CD4-positive, alpha-beta T cell (primary cell): Measurements from ENCODE around the gene DCTN1. TPM values are rescaled to one million over a fixed set of nuclear protein-coding genes. Genes with fewer than 3 reads are reported as not detected.

Source experiments
- ATAC-seq: fragments of 200-7000 bp; cut with Tn5 transposase; one replicate; pipeline ENCODE4 v1.10.0; 2022; ENCODE audit warnings: mild to moderate bottlenecking; ENCODE audit not compliant: poor library complexity
- CTCF ChIA-PET: fragments of 350-600 bp; sonication (Branson Sonifier 250); formaldehyde crosslinking; loops from one replicate; lab custom pipeline; 2021; ENCODE audit warnings: antibody characterized with exemption, inconsistent platforms; lab: Charles Lee
- POLR2A ChIA-PET: fragments of 350-600 bp; sonication (Branson Sonifier 250); formaldehyde crosslinking; loops from one replicate; lab custom pipeline; 2021; ENCODE audit warnings: antibody characterized with exemption, inconsistent platforms; lab: Charles Lee
- DNase-seq, 14 experiments: peaks; one replicate each; pipeline ENCODE4 v3.0.0-alpha.2; 2013 to 2020; ENCODE audit warnings: mixed read lengths in 2 of 14
- H3K27ac ChIP-seq, 2 donors: one replicate each; pipeline versions ENCODE4 v1.5.1 to v1.7.0; 2013; ENCODE audit warnings: low read length in 2 of 2, low read depth in 1 of 2, mild to moderate bottlenecking in 1 of 2
- H3K27me3 ChIP-seq, 2 experiments: 1 replicate in 1 of 2; 2 replicates in 1 of 2; pipeline versions ENCODE4 v1.6.1 to v1.7.0; 2013; ENCODE audit warnings: low read length in 2 of 2, control low read depth in 1 of 2, mild to moderate bottlenecking in 1 of 2, moderate library complexity in 1 of 2; ENCODE audit not compliant: insufficient read depth in 2 of 2, control insufficient read depth in 1 of 2
- H3K36me3 ChIP-seq: one replicate; pipeline ENCODE4 v1.6.1; 2013; ENCODE audit warnings: low read length, control low read depth; ENCODE audit not compliant: insufficient read depth
- H3K4me1 ChIP-seq: one replicate; pipeline ENCODE4 v1.6.1; 2013; ENCODE audit warnings: low read length, control low read depth; ENCODE audit not compliant: insufficient read depth
- H3K4me3 ChIP-seq: one replicate; pipeline ENCODE4 v1.5.1; 2013; ENCODE audit warnings: mild to moderate bottlenecking, low read length, moderate library complexity
- H3K9me3 ChIP-seq, 2 experiments: 1 replicate in 1 of 2; 2 replicates in 1 of 2; pipeline versions ENCODE4 v1.6.1 to v1.7.0; 2013; ENCODE audit warnings: low read length in 2 of 2, mild to moderate bottlenecking in 2 of 2, control low read depth in 1 of 2, moderate library complexity in 1 of 2; ENCODE audit not compliant: control insufficient read depth in 1 of 2, insufficient read depth in 1 of 2
- H3K27ac Mint-ChIP-seq: one replicate; pipeline ENCODE4 v1.8.0; 2020; ENCODE audit warnings: mixed read lengths
- H3K27me3 Mint-ChIP-seq: one replicate; pipeline ENCODE4 v1.8.0; 2021; ENCODE audit warnings: mixed read lengths
- H3K36me3 Mint-ChIP-seq: one replicate; pipeline ENCODE4 v1.8.0; 2021; ENCODE audit warnings: low read depth, mixed read lengths
- H3K4me1 Mint-ChIP-seq: one replicate; pipeline ENCODE4 v1.8.0; 2021; ENCODE audit warnings: low read depth, mixed read lengths
- H3K4me3 Mint-ChIP-seq: one replicate; pipeline ENCODE4 v1.8.0; 2020; ENCODE audit warnings: mild to moderate bottlenecking, mixed read lengths
- H3K9me3 Mint-ChIP-seq: one replicate; pipeline ENCODE4 v1.8.0; 2020; ENCODE audit warnings: mixed read lengths
- intact Hi-C, 2 experiments: fragments of 100-400 bp; cut with DNase I in 1 of 2; cut with micrococcal nuclease in 1 of 2; formaldehyde crosslinking; loops; one replicate each; pipeline versions ENCODE4 v1.15.1 to v1.9.0; 2023 to 2025; cut with DNase I, micrococcal nuclease
- total RNA-seq, 174 experiments: library from RNA in 2 of 174; stranded (reverse) in 2 of 174; gene quantifications; one replicate each; pipeline ENCODE4 v1.2.3 and lab custom pipeline; 2021 to 2026
- TF ChIP-seq, protein P1 (sequence below): fragments of 200-600 bp; IDR thresholded peaks from one replicate; pipeline ENCODE4 v1.8.0; 2022; ENCODE audit warnings: antibody characterized with exemption, mild to moderate bottlenecking

Gene DCTN1
- total RNA-seq, 2 experiments from 2014 or later, result 51.4 to 60.7 TPM

DNA sequence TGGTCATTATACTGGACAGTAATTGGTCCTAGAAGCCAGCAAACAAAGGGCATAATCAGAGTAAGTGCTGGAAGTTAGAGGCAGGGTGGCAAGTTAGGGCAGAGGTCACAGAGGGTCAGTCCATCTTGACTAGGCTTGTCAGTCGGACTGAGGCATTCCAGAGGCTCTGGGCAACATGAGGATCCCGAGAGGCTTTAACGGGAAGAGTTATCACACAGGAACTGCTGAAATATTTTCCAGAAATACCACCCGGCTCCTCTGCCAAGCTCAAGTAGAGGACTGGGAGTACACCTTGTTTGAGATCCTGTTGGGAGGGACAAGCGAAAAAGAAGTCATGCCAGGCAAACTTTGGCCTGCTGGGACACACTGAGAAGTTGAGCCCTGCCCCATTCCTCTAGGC lies 27.6 kb upstream of the DCTN1 start:
- CTCF ChIA-PET, result interaction anchor here (1.4 kb wide), 1 partner anchor 124 kb away, joined by 3 read pairs; no protein-coding TSS in a partner anchor
- no peak for DNase-seq
- H3K36me3 ChIP-seq, result no peaks in the 10 kb centered on the region
- TF ChIP-seq, protein P1, sequence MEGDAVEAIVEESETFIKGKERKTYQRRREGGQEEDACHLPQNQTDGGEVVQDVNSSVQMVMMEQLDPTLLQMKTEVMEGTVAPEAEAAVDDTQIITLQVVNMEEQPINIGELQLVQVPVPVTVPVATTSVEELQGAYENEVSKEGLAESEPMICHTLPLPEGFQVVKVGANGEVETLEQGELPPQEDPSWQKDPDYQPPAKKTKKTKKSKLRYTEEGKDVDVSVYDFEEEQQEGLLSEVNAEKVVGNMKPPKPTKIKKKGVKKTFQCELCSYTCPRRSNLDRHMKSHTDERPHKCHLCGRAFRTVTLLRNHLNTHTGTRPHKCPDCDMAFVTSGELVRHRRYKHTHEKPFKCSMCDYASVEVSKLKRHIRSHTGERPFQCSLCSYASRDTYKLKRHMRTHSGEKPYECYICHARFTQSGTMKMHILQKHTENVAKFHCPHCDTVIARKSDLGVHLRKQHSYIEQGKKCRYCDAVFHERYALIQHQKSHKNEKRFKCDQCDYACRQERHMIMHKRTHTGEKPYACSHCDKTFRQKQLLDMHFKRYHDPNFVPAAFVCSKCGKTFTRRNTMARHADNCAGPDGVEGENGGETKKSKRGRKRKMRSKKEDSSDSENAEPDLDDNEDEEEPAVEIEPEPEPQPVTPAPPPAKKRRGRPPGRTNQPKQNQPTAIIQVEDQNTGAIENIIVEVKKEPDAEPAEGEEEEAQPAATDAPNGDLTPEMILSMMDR, result no peak
- H3K4me3 ChIP-seq, result no peak overlapping the region
- no peaks in the 10 kb centered on the region for H3K4me1 ChIP-seq
- no peaks in the 10 kb centered on the region for H3K27me3 ChIP-seq
- H3K4me1 Mint-ChIP-seq, result no peaks in the 10 kb centered on the region
- no peak overlapping the region for H3K27ac ChIP-seq
- peaks cover 13% of the 10 kb centered on the region for H3K27me3 Mint-ChIP-seq
- no peaks in the 10 kb centered on the region for H3K9me3 Mint-ChIP-seq
- H3K9me3 ChIP-seq, result no peaks in the 10 kb centered on the region
- POLR2A ChIA-PET, result no interaction called here
- no peak overlapping the region for H3K4me3 Mint-ChIP-seq
- intact Hi-C loops, result no loop called here
- no peak for ATAC-seq
- H3K36me3 Mint-ChIP-seq, result no peaks in the 10 kb centered on the region
- no peak overlapping the region for H3K27ac Mint-ChIP-seq

GRCh38 chr2:74406035-74406434 lies 25.9 kb upstream of the DCTN1 start:
- no peak overlapping the region for H3K4me3 ChIP-seq
- H3K9me3 Mint-ChIP-seq, result no peaks in the 10 kb centered on the region
- ATAC-seq (no peak), DNase-seq (no peak)
- H3K36me3 ChIP-seq, result no peaks in the 10 kb centered on the region
- ChIA-PET POLR2A (no interaction called here), CTCF (interaction anchor here (0.6 kb wide), 1 partner anchor 540 kb away, joined by 4 read pairs; no protein-coding TSS in a partner anchor)
- peaks cover 13% of the 10 kb centered on the region for H3K27me3 Mint-ChIP-seq
- H3K36me3 Mint-ChIP-seq, result no peaks in the 10 kb centered on the region
- TF ChIP-seq, protein P1, result no peak
- no peaks in the 10 kb centered on the region for H3K27me3 ChIP-seq
- H3K27ac Mint-ChIP-seq, result no peak overlapping the region
- H3K27ac ChIP-seq, result no peak overlapping the region
- no peak overlapping the region for H3K4me3 Mint-ChIP-seq
- intact Hi-C loops, result no loop called here
- H3K4me1 ChIP-seq, result no peaks in the 10 kb centered on the region
- H3K9me3 ChIP-seq, result no peaks in the 10 kb centered on the region
- no peaks in the 10 kb centered on the region for H3K4me1 Mint-ChIP-seq

DNA sequence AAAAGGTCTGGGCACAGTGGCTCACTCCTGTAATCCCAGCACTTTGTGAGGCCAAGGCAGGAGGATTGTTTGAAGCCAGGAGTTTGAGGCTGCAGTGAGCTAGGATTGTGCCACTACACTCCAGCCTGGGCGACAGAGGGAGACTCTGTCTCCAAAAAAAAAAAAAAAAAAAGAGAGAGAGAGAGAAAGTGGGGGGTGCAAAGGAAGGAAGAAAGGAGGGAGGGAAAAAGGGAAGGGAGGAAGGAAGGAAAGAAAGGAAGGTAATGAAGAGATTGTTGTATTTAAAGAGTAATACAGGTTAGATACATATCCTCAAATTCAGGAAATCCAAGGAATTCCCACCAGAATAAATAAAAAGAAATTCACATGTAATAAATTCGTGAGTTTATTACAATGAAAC lies 21.8 kb upstream of the DCTN1 start:
- Mint-ChIP-seq H3K4me3 (no peak overlapping the region), H3K27ac (no peak overlapping the region), H3K4me1 (no peaks in the 10 kb centered on the region), H3K9me3 (no peaks in the 10 kb centered on the region), H3K36me3 (no peaks in the 10 kb centered on the region), H3K27me3 (peaks cover 5% of the 10 kb centered on the region)
- DNase-seq (no peak), ATAC-seq (no peak)
- Histone ChIP-seq H3K9me3 (no peaks in the 10 kb centered on the region), H3K27me3 (no peaks in the 10 kb centered on the region), H3K27ac (no peak overlapping the region), H3K4me3 (no peak overlapping the region), H3K36me3 (no peaks in the 10 kb centered on the region), H3K4me1 (no peaks in the 10 kb centered on the region)
- TF ChIP-seq, protein P1, result no peak
- intact Hi-C loops, result loop anchor here in 1 of 2 experiments (2.0 kb wide), 1 partner anchor 151 kb away; no protein-coding TSS in a partner anchor
- ChIA-PET POLR2A (interaction anchor here (1.3 to 1.5 kb wide), 2 partner anchors 10 to 12 kb away, joined by 3 to 4 read pairs; no protein-coding TSS in a partner anchor), CTCF (interaction anchor here (1.4 kb wide), 1 partner anchor 10 kb away, joined by 4 read pairs; no protein-coding TSS in a partner anchor)
